Measurements from ENCODE around the gene CHD1.

- TF ChIP-seq CTCF (conservative IDR thresholded peaks at IDR 0.05; ENCODE audit: low read depth, low read length) = no peak
- no peak for TF ChIP-seq SMC3 (IDR thresholded peaks at IDR 0.05; ENCODE audit: low read depth, low read length)
- TF ChIP-seq POLR2A (IDR thresholded peaks at IDR 0.05; ENCODE audit: low read depth, low read length) = no peak
- TF ChIP-seq MXI1 (IDR thresholded peaks at IDR 0.05; ENCODE audit: borderline replicate concordance, low read depth, low read length) = no peak
- TF ChIP-seq CHD1 (IDR thresholded peaks at IDR 0.05; ENCODE audit: low read depth, low read length) = no peak
These were observed 87.9 kb downstream of the CHD1 start for GRCh38 chr5:98840946-98841345.

Data from IMR-90 (cell line).